Activated T-helper 9 cell treated with anti-CD3 and anti-CD28 coated beads, Interleukin-2, amount 50 U/mL, for 16 hours (primary cell): Measurements from ENCODE around the gene ZNHIT3.
"Not testable (repeated sequence)": the region's sequence is repeated elsewhere in the genome, so short reads cannot be mapped to it uniquely, and the experiment has no call there.

Experiments
- DNase-seq: peaks from one replicate; pipeline ENCODE4 v3.0.0-alpha.2; 2020; ENCODE audit warnings: low read depth

ZNHIT3 gene

GRCh38 chr17:36484021-36484420 lies 2.5 kb upstream of the ZNHIT3 start:
- not testable (repeated sequence) for DNase-seq

- no peak for DNase-seq
Observed at GRCh38 chr17:36485027-36485426, 1.5 kb upstream of the ZNHIT3 start.

- no peak for DNase-seq
Observed at GRCh38 chr17:36485805-36486203, 677 bp upstream of the ZNHIT3 start.

GRCh38 chr17:36493956-36494355 lies 7.5 kb downstream of the ZNHIT3 start:
- no peak for DNase-seq

- no peak for DNase-seq
Observed at GRCh38 chr17:36494674-36495073, 8.2 kb downstream of the ZNHIT3 start.

- no peak for DNase-seq
Observed at GRCh38 chr17:36495076-36495578, 8.6 kb downstream of the ZNHIT3 start.

GRCh38 chr17:36496018-36496789 lies 9.7 kb downstream of the ZNHIT3 start:
- no peak for DNase-seq

GRCh38 chr17:36498155-36498554 lies 11.7 kb downstream of the ZNHIT3 start:
- no peak for DNase-seq

- no peak for DNase-seq
Observed at GRCh38 chr17:36498560-36499300, 12.2 kb downstream of the ZNHIT3 start.

- DNase-seq, result no peak
Observed at GRCh38 chr17:36500745-36501225, 14.3 kb downstream of the ZNHIT3 start.

- DNase-seq, result no peak
Observed at GRCh38 chr17:36501351-36501750, 14.9 kb downstream of the ZNHIT3 start.

GRCh38 chr17:36501963-36502362 lies 15.5 kb downstream of the ZNHIT3 start:
- DNase-seq, result no peak

- DNase-seq, result no peak
Observed at GRCh38 chr17:36503456-36504155, 17.1 kb downstream of the ZNHIT3 start.

GRCh38 chr17:36504156-36504545 lies 17.7 kb downstream of the ZNHIT3 start:
- no peak for DNase-seq

GRCh38 chr17:36505171-36505570 lies 18.7 kb downstream of the ZNHIT3 start:
- no peak for DNase-seq

- no peak for DNase-seq
Observed at GRCh38 chr17:36506249-36506826, 19.9 kb downstream of the ZNHIT3 start.

GRCh38 chr17:36506831-36507230 lies 20.4 kb downstream of the ZNHIT3 start:
- no peak for DNase-seq

GRCh38 chr17:36507266-36507665 lies 20.8 kb downstream of the ZNHIT3 start:
- no peak for DNase-seq

GRCh38 chr17:36508439-36508838 lies 22.0 kb downstream of the ZNHIT3 start:
- not testable (repeated sequence) for DNase-seq

GRCh38 chr17:36509272-36509985 lies 22.9 kb downstream of the ZNHIT3 start:
- no peak for DNase-seq

GRCh38 chr17:36510636-36511035 lies 24.2 kb downstream of the ZNHIT3 start:
- no peak for DNase-seq
